Measurements from ENCODE around the gene PLCXD1. TPM values are rescaled to one million over a fixed set of nuclear protein-coding genes. Genes with fewer than 3 reads are reported as not detected.
"Not testable (repeated sequence)": the region's sequence is repeated elsewhere in the genome, so short reads cannot be mapped to it uniquely, and the experiment has no call there.

PLCXD1 gene
- total and polyA plus RNA-seq, 7 experiments from 2014 or later: 3.2 to 51.1 (median 30.7) TPM

- peaks cover 4 to 73% (median 20%) of the 10 kb centered on the region in 3 experiments for H3K36me3 ChIP-seq (ENCODE audit: control insufficient read depth in 2 of 3, insufficient read depth in 3 of 3, low read length in 3 of 3)
- ATAC-seq; H3K27me3 ChIP-seq (ENCODE audit: control insufficient read depth in 2 of 2, insufficient read depth in 2 of 2, low read length in 2 of 2); H3K4me3 Mint-ChIP-seq; H3K4me3 ChIP-seq (ENCODE audit: low read length); DNase-seq; H3K4me1 Mint-ChIP-seq; H3K4me1 ChIP-seq (ENCODE audit: control insufficient read depth in 2 of 2, insufficient read depth in 2 of 2, low read length in 2 of 2); CTCF ChIA-PET; POLR2A ChIA-PET; H3K27ac ChIP-seq (ENCODE audit: low read depth, low read length); intact Hi-C loops (cut with micrococcal nuclease); H3K9me3 ChIP-seq (ENCODE audit: control insufficient read depth in 2 of 3, low read length in 3 of 3); H3K27ac Mint-ChIP-seq; H3K27me3 Mint-ChIP-seq: not testable (repeated sequence)
- H3K36me3 Mint-ChIP-seq: peaks cover 7 to 46% (median 21%) of the 10 kb centered on the region in 5 donors
- peaks cover 0 to 11% (median 0%) of the 10 kb centered on the region in 11 donors for H3K9me3 Mint-ChIP-seq
Observed at GRCh38 chrX:306614-307251, 25.6 kb downstream of the PLCXD1 start.

GRCh38 chrX:307261-308111, 26.3 kb downstream of the PLCXD1 start:
- no peaks in the 10 kb centered on the region for H3K9me3 ChIP-seq (ENCODE audit: control insufficient read depth in 2 of 3, low read length in 3 of 3)
- H3K4me1 Mint-ChIP-seq: peaks cover 0 to 2% (median 0%) of the 10 kb centered on the region in 7 donors
- H3K27ac ChIP-seq (ENCODE audit: low read depth, low read length): no peak overlapping the region
- CTCF ChIA-PET: no interaction called here
- no peaks in the 10 kb centered on the region for H3K27me3 Mint-ChIP-seq
- POLR2A ChIA-PET: no interaction called here
- peaks cover 8 to 73% (median 27%) of the 10 kb centered on the region in 3 experiments for H3K36me3 ChIP-seq (ENCODE audit: control insufficient read depth in 2 of 3, insufficient read depth in 3 of 3, low read length in 3 of 3)
- no peaks in the 10 kb centered on the region for H3K4me1 ChIP-seq (ENCODE audit: control insufficient read depth in 2 of 2, insufficient read depth in 2 of 2, low read length in 2 of 2)
- no peak overlapping the region for H3K4me3 Mint-ChIP-seq
- intact Hi-C loops (cut with micrococcal nuclease): no loop called here
- H3K27me3 ChIP-seq (ENCODE audit: control insufficient read depth in 2 of 2, insufficient read depth in 2 of 2, low read length in 2 of 2): no peaks in the 10 kb centered on the region
- no peak for ATAC-seq
- peaks cover 0 to 11% (median 0%) of the 10 kb centered on the region in 11 donors for H3K9me3 Mint-ChIP-seq
- peaks cover 12 to 44% (median 26%) of the 10 kb centered on the region in 5 donors for H3K36me3 Mint-ChIP-seq
- no peak for DNase-seq
- no peak overlapping the region for H3K4me3 ChIP-seq (ENCODE audit: low read length)
- no peak overlapping the region for H3K27ac Mint-ChIP-seq

- Mint-ChIP-seq H3K27ac (no peak overlapping the region), H3K4me3 (no peak overlapping the region), H3K27me3 (no peaks in the 10 kb centered on the region), H3K36me3 (peaks cover 14 to 42% (median 25%) of the 10 kb centered on the region in 5 donors), H3K9me3 (peaks cover 0 to 7% (median 0%) of the 10 kb centered on the region in 11 donors), H3K4me1 (peaks cover 0 to 4% (median 0%) of the 10 kb centered on the region in 7 donors)
- no peaks in the 10 kb centered on the region for H3K4me1 ChIP-seq (ENCODE audit: control insufficient read depth in 2 of 2, insufficient read depth in 2 of 2, low read length in 2 of 2)
- no peaks in the 10 kb centered on the region for H3K9me3 ChIP-seq (ENCODE audit: control insufficient read depth in 2 of 3, low read length in 3 of 3)
- ChIA-PET POLR2A (no interaction called here), CTCF (no interaction called here)
- no peaks in the 10 kb centered on the region for H3K27me3 ChIP-seq (ENCODE audit: control insufficient read depth in 2 of 2, insufficient read depth in 2 of 2, low read length in 2 of 2)
- H3K4me3 ChIP-seq (ENCODE audit: low read length): no peak overlapping the region
- ATAC-seq (no peak), DNase-seq (no peak)
- H3K27ac ChIP-seq (ENCODE audit: low read depth, low read length): no peak overlapping the region
- peaks cover 8 to 80% (median 27%) of the 10 kb centered on the region in 3 experiments for H3K36me3 ChIP-seq (ENCODE audit: control insufficient read depth in 2 of 3, insufficient read depth in 3 of 3, low read length in 3 of 3)
- intact Hi-C loops (cut with micrococcal nuclease): no loop called here
Observed at GRCh38 chrX:308821-309520, 27.8 kb downstream of the PLCXD1 start.

- CTCF ChIA-PET: no interaction called here
- Mint-ChIP-seq H3K4me3 (no peak overlapping the region), H3K9me3 (peaks cover 0 to 2% (median 0%) of the 10 kb centered on the region in 11 donors), H3K36me3 (peaks cover 11 to 29% (median 22%) of the 10 kb centered on the region in 5 donors), H3K27me3 (no peaks in the 10 kb centered on the region), H3K27ac (no peak overlapping the region), H3K4me1 (peaks cover 0 to 4% (median 0%) of the 10 kb centered on the region in 7 donors)
- Histone ChIP-seq H3K36me3 (ENCODE audit: control insufficient read depth in 2 of 3, insufficient read depth in 3 of 3, low read length in 3 of 3) (peaks cover 11 to 82% (median 27%) of the 10 kb centered on the region in 3 experiments), H3K27me3 (ENCODE audit: control insufficient read depth in 2 of 2, insufficient read depth in 2 of 2, low read length in 2 of 2) (no peaks in the 10 kb centered on the region), H3K27ac (ENCODE audit: low read depth, low read length) (no peak overlapping the region), H3K4me3 (ENCODE audit: low read length) (no peak overlapping the region), H3K9me3 (ENCODE audit: control insufficient read depth in 2 of 3, low read length in 3 of 3) (no peaks in the 10 kb centered on the region), H3K4me1 (ENCODE audit: control insufficient read depth in 2 of 2, insufficient read depth in 2 of 2, low read length in 2 of 2) (no peaks in the 10 kb centered on the region)
- ATAC-seq (no peak), DNase-seq (no peak)
- intact Hi-C loops (cut with micrococcal nuclease): no loop called here
- POLR2A ChIA-PET: no interaction called here
Observed at GRCh38 chrX:310621-311155, 29.5 kb downstream of the PLCXD1 start.

GRCh38 chrX:311156-312129, 30.3 kb downstream of the PLCXD1 start:
- POLR2A ChIA-PET: no interaction called here
- Mint-ChIP-seq H3K27me3 (no peaks in the 10 kb centered on the region), H3K9me3 (no peaks in the 10 kb centered on the region), H3K27ac (peak overlapping the region in 2 of 9 donors; percentile 0 to 65), H3K4me3 (no peak overlapping the region), H3K4me1 (peaks cover 0 to 4% (median 0%) of the 10 kb centered on the region in 7 donors), H3K36me3 (peaks cover 11 to 25% (median 20%) of the 10 kb centered on the region in 5 donors)
- Histone ChIP-seq H3K36me3 (ENCODE audit: control insufficient read depth in 2 of 3, insufficient read depth in 3 of 3, low read length in 3 of 3) (peaks cover 11 to 81% (median 27%) of the 10 kb centered on the region in 3 experiments), H3K9me3 (ENCODE audit: control insufficient read depth in 2 of 3, low read length in 3 of 3) (no peaks in the 10 kb centered on the region), H3K4me1 (ENCODE audit: control insufficient read depth in 2 of 2, insufficient read depth in 2 of 2, low read length in 2 of 2) (peaks cover 0 to 4% of the 10 kb centered on the region in 2 donors), H3K27me3 (ENCODE audit: control insufficient read depth in 2 of 2, insufficient read depth in 2 of 2, low read length in 2 of 2) (no peaks in the 10 kb centered on the region), H3K4me3 (ENCODE audit: low read length) (no peak overlapping the region), H3K27ac (ENCODE audit: low read depth, low read length) (no peak overlapping the region)
- CTCF ChIA-PET: no interaction called here
- intact Hi-C loops (cut with micrococcal nuclease): no loop called here
- DNase-seq (no peak), ATAC-seq (no peak)

Measured in naive thymus-derived CD4-positive, alpha-beta T cell (primary cell).